ENCODE results near the gene PRND.
A peak's percentile ranks its signal among the peaks of the same experiment; 100 is the strongest.

PRND gene

GRCh38 chr20:4721719-4722118, at the start of gene PRND:
Gene PRND (plus strand): TSS chr20:4721909. CDS start chr20:4724552, 2,643 bp downstream.
- DNase-seq (ENCODE audit: low read depth), result no peak
- H3K4me3 ChIP-seq (ENCODE audit: low read depth, low read length), result no peak within 1 kb of the TSS

- DNase-seq (ENCODE audit: low read depth), result no peak
- no peak overlapping the region for H3K4me3 ChIP-seq (ENCODE audit: low read depth, low read length)
Measured at GRCh38 chr20:4672948-4673347, 48.8 kb upstream of the PRND start.

- no peak for DNase-seq (ENCODE audit: low read depth)
- no peak overlapping the region for H3K4me3 ChIP-seq (ENCODE audit: low read depth, low read length)
Measured at GRCh38 chr20:4673371-4674001, 48.2 kb upstream of the PRND start.

- no peak for DNase-seq (ENCODE audit: low read depth)
Measured at GRCh38 chr20:4674672-4675071, 47.0 kb upstream of the PRND start.

GRCh38 chr20:4677846-4678245, 43.9 kb upstream of the PRND start:
- H3K4me3 ChIP-seq (ENCODE audit: low read depth, low read length), result no peak overlapping the region
- no peak for DNase-seq (ENCODE audit: low read depth)

More at GRCh38 chr20:4674672-4675071, 47.0 kb upstream of the PRND start:
- no peak overlapping the region for H3K4me3 ChIP-seq (ENCODE audit: low read depth, low read length)

- no peak for DNase-seq (ENCODE audit: low read depth)
- no peak overlapping the region for H3K4me3 ChIP-seq (ENCODE audit: low read depth, low read length)
Measured at GRCh38 chr20:4681401-4681800, 40.3 kb upstream of the PRND start.

GRCh38 chr20:4681991-4682401, 39.7 kb upstream of the PRND start:
- DNase-seq (ENCODE audit: low read depth), result peak; percentile 33

GRCh38 chr20:4682682-4683081, 39.0 kb upstream of the PRND start:
- no peak for DNase-seq (ENCODE audit: low read depth)
- no peak overlapping the region for H3K4me3 ChIP-seq (ENCODE audit: low read depth, low read length)

More at GRCh38 chr20:4681991-4682401, 39.7 kb upstream of the PRND start:
- no peak overlapping the region for H3K4me3 ChIP-seq (ENCODE audit: low read depth, low read length)

GRCh38 chr20:4683261-4683660, 38.4 kb upstream of the PRND start:
- no peak for DNase-seq (ENCODE audit: low read depth)
- no peak overlapping the region for H3K4me3 ChIP-seq (ENCODE audit: low read depth, low read length)

GRCh38 chr20:4684837-4685413, 36.8 kb upstream of the PRND start:
- no peak overlapping the region for H3K4me3 ChIP-seq (ENCODE audit: low read depth, low read length)
- peak; percentile 53 for DNase-seq (ENCODE audit: low read depth)

- H3K4me3 ChIP-seq (ENCODE audit: low read depth, low read length), result peak overlapping the region; percentile 69
- no peak for DNase-seq (ENCODE audit: low read depth)
Measured at GRCh38 chr20:4685923-4686221, 35.8 kb upstream of the PRND start.

- DNase-seq (ENCODE audit: low read depth), result no peak
- H3K4me3 ChIP-seq (ENCODE audit: low read depth, low read length), result no peak overlapping the region
Measured at GRCh38 chr20:4688305-4688704, 33.4 kb upstream of the PRND start.

- no peak overlapping the region for H3K4me3 ChIP-seq (ENCODE audit: low read depth, low read length)
- DNase-seq (ENCODE audit: low read depth), result no peak
Measured at GRCh38 chr20:4689220-4689619, 32.5 kb upstream of the PRND start.

- no peak overlapping the region for H3K4me3 ChIP-seq (ENCODE audit: low read depth, low read length)
- DNase-seq (ENCODE audit: low read depth), result no peak
Measured at GRCh38 chr20:4691753-4692152, 30.0 kb upstream of the PRND start.

- DNase-seq (ENCODE audit: low read depth), result no peak
- no peak overlapping the region for H3K4me3 ChIP-seq (ENCODE audit: low read depth, low read length)
Measured at GRCh38 chr20:4694076-4694475, 27.6 kb upstream of the PRND start.

GRCh38 chr20:4697189-4697830, 24.4 kb upstream of the PRND start:
- no peak for DNase-seq (ENCODE audit: low read depth)
- H3K4me3 ChIP-seq (ENCODE audit: low read depth, low read length), result no peak overlapping the region

GRCh38 chr20:4697831-4698221, 23.9 kb upstream of the PRND start:
- no peak for DNase-seq (ENCODE audit: low read depth)
- H3K4me3 ChIP-seq (ENCODE audit: low read depth, low read length), result no peak overlapping the region

GRCh38 chr20:4699216-4699615, 22.5 kb upstream of the PRND start:
- DNase-seq (ENCODE audit: low read depth), result no peak
- H3K4me3 ChIP-seq (ENCODE audit: low read depth, low read length), result no peak overlapping the region

- no peak for DNase-seq (ENCODE audit: low read depth)
- no peak overlapping the region for H3K4me3 ChIP-seq (ENCODE audit: low read depth, low read length)
Measured at GRCh38 chr20:4699957-4700356, 21.8 kb upstream of the PRND start.

- no peak overlapping the region for H3K4me3 ChIP-seq (ENCODE audit: low read depth, low read length)
- no peak for DNase-seq (ENCODE audit: low read depth)
Measured at GRCh38 chr20:4702562-4703280, 19.0 kb upstream of the PRND start.

GRCh38 chr20:4703281-4703676, 18.4 kb upstream of the PRND start:
- H3K4me3 ChIP-seq (ENCODE audit: low read depth, low read length), result no peak overlapping the region
- no peak for DNase-seq (ENCODE audit: low read depth)
